WTC11 (cell line): ENCODE measurements around the gene SLC25A30. TPM values are rescaled to one million over a fixed set of nuclear protein-coding genes. Genes with fewer than 3 reads are reported as not detected.
"Not testable (repeated sequence)": the region's sequence is repeated elsewhere in the genome, so short reads cannot be mapped to it uniquely, and the experiment has no call there.

ENCODE experiments used
- ATAC-seq: fragments of 200-7000 bp; cut with Tn5 transposase; 2 replicates; pipeline ENCODE4 v1.10.0; 2021; ENCODE audit warnings: mild to moderate bottlenecking, moderate library complexity
- CTCF ChIA-PET: fragments of 300-600 bp; sonication (Branson Sonifier 250); formaldehyde crosslinking; loops from one replicate; lab custom pipeline; 2021; ENCODE audit warnings: antibody characterized with exemption; lab: Charles Lee
- POLR2A ChIA-PET: fragments of 350-600 bp; sonication (Branson Sonifier 250); formaldehyde crosslinking; loops from one replicate; lab custom pipeline; 2021; ENCODE audit warnings: antibody characterized with exemption; lab: Charles Lee
- DNase-seq: peaks from one replicate; pipeline ENCODE4 v3.0.0; 2021; ENCODE audit warnings: low spot score
- H3K27ac Mint-ChIP-seq: 2 replicates; pipeline ENCODE4 v1.8.0; 2021; ENCODE audit warnings: mixed read lengths
- H3K27me3 Mint-ChIP-seq: 2 replicates; pipeline ENCODE4 v1.8.0; 2021; ENCODE audit warnings: low read depth, mild to moderate bottlenecking, moderate library complexity, mixed read lengths
- H3K36me3 Mint-ChIP-seq: 2 replicates; pipeline ENCODE4 v1.8.0; 2021; ENCODE audit warnings: mixed read lengths
- H3K4me1 Mint-ChIP-seq: 2 replicates; pipeline ENCODE4 v1.8.0; 2022; ENCODE audit warnings: mixed read lengths
- H3K4me3 Mint-ChIP-seq: 2 replicates; pipeline ENCODE4 v1.8.0; 2021; ENCODE audit warnings: mild to moderate bottlenecking, moderate library complexity, mixed read lengths
- H3K9me3 Mint-ChIP-seq: 2 replicates; pipeline ENCODE4 v1.8.0; 2021; ENCODE audit warnings: mixed read lengths
- AFF4 ChIP-seq: sonication (generic); formaldehyde crosslinking; IDR thresholded peaks from 2 replicates; pipeline ENCODE4 v1.8.1; 2023; ENCODE audit warnings: mild to moderate bottlenecking, missing genetic modification reagents, borderline replicate concordance
- CDX4 ChIP-seq: fragments of 250-450 bp; sonication (Bioruptor Pico); IDR thresholded peaks from 2 replicates; pipeline ENCODE4 v1.9.0; 2021; ENCODE audit warnings: moderate library complexity, mild to moderate bottlenecking, inconsistent platforms, borderline replicate concordance
- FOXJ3 ChIP-seq: sonication (generic); formaldehyde crosslinking; IDR thresholded peaks from 2 replicates; pipeline ENCODE4 v1.9.0; 2021; ENCODE audit warnings: missing genetic modification reagents, mild to moderate bottlenecking, borderline replicate concordance
- SOX15 ChIP-seq: fragments of 250-450 bp; sonication (Bioruptor Pico); IDR thresholded peaks from 2 replicates; pipeline ENCODE4 v1.9.0; 2021; ENCODE audit warnings: mild to moderate bottlenecking
- STAT6 ChIP-seq: sonication (generic); formaldehyde crosslinking; conservative IDR thresholded peaks from 2 replicates; pipeline ENCODE4 v1.8.1; 2023; ENCODE audit warnings: mild to moderate bottlenecking, low read depth, missing genetic modification reagents, moderate library complexity
- TEAD1 ChIP-seq: sonication (generic); formaldehyde crosslinking; IDR thresholded peaks from 2 replicates; pipeline ENCODE4 v1.8.0; 2022; ENCODE audit warnings: mild to moderate bottlenecking, missing genetic modification reagents
- ZNF121 ChIP-seq: sonication (generic); formaldehyde crosslinking; IDR thresholded peaks from 2 replicates; pipeline ENCODE4 v1.8.0; 2023; ENCODE audit warnings: missing genetic modification reagents
- ZNF138 ChIP-seq: sonication (generic); formaldehyde crosslinking; conservative IDR thresholded peaks from 2 replicates; pipeline ENCODE4 v1.8.1; 2022; ENCODE audit warnings: mild to moderate bottlenecking, moderate library complexity, missing genetic modification reagents
- ZNF232 ChIP-seq: sonication (generic); formaldehyde crosslinking; IDR thresholded peaks from 2 replicates; pipeline ENCODE4 v1.8.0; 2022; ENCODE audit warnings: mild to moderate bottlenecking, missing genetic modification reagents
- total RNA-seq: library from RNA; stranded (reverse); gene quantifications from 3 replicates; pipeline ENCODE4 v1.2.3, GENCODE V29; 2021

The SLC25A30 gene
- total RNA-seq, 1 experiment from 2014 or later, result 8.2 TPM

- ATAC-seq, CTCF ChIA-PET, H3K27me3 Mint-ChIP-seq, H3K27ac Mint-ChIP-seq, H3K4me3 Mint-ChIP-seq, H3K9me3 Mint-ChIP-seq, DNase-seq, H3K4me1 Mint-ChIP-seq, POLR2A ChIA-PET: not testable (repeated sequence)
- H3K36me3 Mint-ChIP-seq, result peaks cover 13% of the 10 kb centered on the region
Measured at GRCh38 chr13:45382739-45383138, 35.4 kb downstream of the SLC25A30 start.

- ChIA-PET CTCF (interaction anchor here (1.4 kb wide), 1 partner anchor 10 kb away, joined by 3 read pairs; no protein-coding TSS in a partner anchor), POLR2A (no interaction called here)
- ATAC-seq, result no peak
- H3K4me1 Mint-ChIP-seq, result no peaks in the 10 kb centered on the region
- no peak overlapping the region for H3K4me3 Mint-ChIP-seq
- no peaks in the 10 kb centered on the region for H3K27me3 Mint-ChIP-seq
- no peak for DNase-seq
- no peaks in the 10 kb centered on the region for H3K9me3 Mint-ChIP-seq
- no peak overlapping the region for H3K27ac Mint-ChIP-seq
- no peak for TF ChIP-seq SOX15 (CRISPR knock-in tag)
- TF ChIP-seq FOXJ3 (CRISPR knock-in tag), result no peak
- no peak for TF ChIP-seq ZNF232
- TF ChIP-seq CDX4, result no peak
- TF ChIP-seq, all 79 proteins: peak for 0
- H3K36me3 Mint-ChIP-seq, result peaks cover 8% of the 10 kb centered on the region
Measured at GRCh38 chr13:45381196-45381595, 37.0 kb downstream of the SLC25A30 start.

GRCh38 chr13:45380708-45381107 is 37.5 kb downstream of the SLC25A30 start:
- H3K9me3 Mint-ChIP-seq, H3K4me1 Mint-ChIP-seq, H3K4me3 Mint-ChIP-seq, H3K36me3 Mint-ChIP-seq, H3K27ac Mint-ChIP-seq, DNase-seq, ATAC-seq, H3K27me3 Mint-ChIP-seq, POLR2A ChIA-PET: not testable (repeated sequence)
- CTCF ChIA-PET, result interaction anchor here (1.4 kb wide), 1 partner anchor 10 kb away, joined by 3 read pairs; no protein-coding TSS in a partner anchor

- POLR2A ChIA-PET, H3K4me3 Mint-ChIP-seq, ATAC-seq, H3K27ac Mint-ChIP-seq, H3K36me3 Mint-ChIP-seq, H3K9me3 Mint-ChIP-seq, H3K4me1 Mint-ChIP-seq, H3K27me3 Mint-ChIP-seq, DNase-seq: not testable (repeated sequence)
- CTCF ChIA-PET, result interaction anchor here (1.3 kb wide), 1 partner anchor 9 kb away, joined by 3 read pairs; no protein-coding TSS in a partner anchor
Measured at GRCh38 chr13:45379516-45379915, 38.7 kb downstream of the SLC25A30 start.

- ATAC-seq, H3K4me3 Mint-ChIP-seq, H3K27me3 Mint-ChIP-seq, H3K36me3 Mint-ChIP-seq, DNase-seq, H3K27ac Mint-ChIP-seq, H3K4me1 Mint-ChIP-seq, POLR2A ChIA-PET, H3K9me3 Mint-ChIP-seq: not testable (repeated sequence)
- CTCF ChIA-PET, result interaction anchor here (1.3 kb wide), 1 partner anchor 8 kb away, joined by 3 read pairs; no protein-coding TSS in a partner anchor
Measured at GRCh38 chr13:45378786-45379185, 39.4 kb downstream of the SLC25A30 start.

- POLR2A ChIA-PET, H3K4me1 Mint-ChIP-seq, H3K4me3 Mint-ChIP-seq, H3K9me3 Mint-ChIP-seq, H3K27ac Mint-ChIP-seq, DNase-seq, H3K27me3 Mint-ChIP-seq, ATAC-seq, H3K36me3 Mint-ChIP-seq: not testable (repeated sequence)
- CTCF ChIA-PET, result interaction anchor here (2.1 to 2.3 kb wide), 2 partner anchors 14 to 17 kb away, joined by 6 to 8 read pairs; no protein-coding TSS in a partner anchor
Measured at GRCh38 chr13:45377314-45377713, 40.9 kb downstream of the SLC25A30 start.

GRCh38 chr13:45376651-45377050 is 41.5 kb downstream of the SLC25A30 start:
- H3K4me1 Mint-ChIP-seq, POLR2A ChIA-PET, H3K27me3 Mint-ChIP-seq, DNase-seq, H3K27ac Mint-ChIP-seq, H3K36me3 Mint-ChIP-seq, ATAC-seq, H3K9me3 Mint-ChIP-seq, H3K4me3 Mint-ChIP-seq: not testable (repeated sequence)
- CTCF ChIA-PET, result interaction anchor here (2.1 to 2.3 kb wide), 2 partner anchors 14 to 17 kb away, joined by 6 to 8 read pairs; no protein-coding TSS in a partner anchor

GRCh38 chr13:45374917-45375316 is 43.3 kb downstream of the SLC25A30 start:
- ChIA-PET CTCF (no interaction called here), POLR2A (no interaction called here)
- TF ChIP-seq STAT6 (CRISPR knock-in tag) (no peak), ZNF121 (CRISPR knock-in tag) (no peak), TEAD1 (no peak), ZNF138 (no peak), AFF4 (no peak)

More at GRCh38 chr13:45374917-45375316, 43.3 kb downstream of the SLC25A30 start:
- no peaks in the 10 kb centered on the region for H3K27me3 Mint-ChIP-seq
- no peak for DNase-seq
- peaks cover 13% of the 10 kb centered on the region for H3K4me1 Mint-ChIP-seq
- H3K36me3 Mint-ChIP-seq, result no peaks in the 10 kb centered on the region
- no peaks in the 10 kb centered on the region for H3K9me3 Mint-ChIP-seq
- ATAC-seq, result no peak
- no peak overlapping the region for H3K4me3 Mint-ChIP-seq
- no peak overlapping the region for H3K27ac Mint-ChIP-seq
